CD8-positive, alpha-beta memory T cell (primary cell): ENCODE results near the gene SLC30A1. TPM values are rescaled to one million over a fixed set of nuclear protein-coding genes. Genes with fewer than 3 reads are reported as not detected.

Experiments
- CTCF ChIA-PET: fragments of 350-600 bp; sonication (Branson Sonifier 250); formaldehyde crosslinking; loops from one replicate; lab custom pipeline; 2021; ENCODE audit warnings: antibody characterized with exemption; lab: Charles Lee
- POLR2A ChIA-PET: fragments of 350-600 bp; sonication (Branson Sonifier 250); formaldehyde crosslinking; loops from one replicate; lab custom pipeline; 2021; ENCODE audit warnings: antibody characterized with exemption; lab: Charles Lee
- DNase-seq, 5 donors: peaks; one replicate each; pipeline versions ENCODE4 v3.0.0 to v3.0.0-alpha.2; 2020 to 2022; ENCODE audit warnings: mixed read lengths in 1 of 5
- H3K27ac ChIP-seq: one replicate; pipeline ENCODE4 v1.7.0; 2013; ENCODE audit warnings: low read depth, mild to moderate bottlenecking, low read length, moderate library complexity
- H3K27me3 ChIP-seq: 2 replicates; pipeline ENCODE4 v1.7.0; 2013; ENCODE audit warnings: low read length, mild to moderate bottlenecking; ENCODE audit not compliant: insufficient read depth, poor library complexity, severe bottlenecking
- H3K36me3 ChIP-seq: 2 replicates; pipeline ENCODE4 v1.7.0; 2013; ENCODE audit warnings: mild to moderate bottlenecking, low read length, moderate library complexity; ENCODE audit not compliant: insufficient read depth
- H3K4me1 ChIP-seq: 2 replicates; pipeline ENCODE4 v1.7.0; 2013; ENCODE audit warnings: mild to moderate bottlenecking, low read length, moderate library complexity; ENCODE audit not compliant: insufficient read depth
- H3K4me3 ChIP-seq: 2 replicates; pipeline ENCODE4 v1.7.0; 2013; ENCODE audit warnings: mild to moderate bottlenecking, low read length
- H3K9me3 ChIP-seq: 2 replicates; pipeline ENCODE4 v1.7.0; 2013; ENCODE audit warnings: mild to moderate bottlenecking, low read length
- H3K27ac Mint-ChIP-seq, 8 donors: one replicate each; pipeline ENCODE4 v1.8.0; 2020 to 2021; ENCODE audit warnings: mixed read lengths in 8 of 8, mild to moderate bottlenecking in 6 of 8, inconsistent platforms in 3 of 8, moderate library complexity in 3 of 8
- H3K27me3 Mint-ChIP-seq, 2 donors: one replicate each; pipeline ENCODE4 v1.8.0; 2020 to 2021; ENCODE audit warnings: mixed read lengths in 2 of 2, mild to moderate bottlenecking in 1 of 2, moderate library complexity in 1 of 2
- H3K36me3 Mint-ChIP-seq, 3 donors: one replicate each; pipeline ENCODE4 v1.8.0; 2020 to 2021; ENCODE audit warnings: mixed read lengths in 3 of 3, inconsistent platforms in 1 of 3, mild to moderate bottlenecking in 1 of 3
- H3K4me1 Mint-ChIP-seq, 3 donors: one replicate each; pipeline ENCODE4 v1.8.0; 2020 to 2021; ENCODE audit warnings: mixed read lengths in 3 of 3, inconsistent platforms in 1 of 3, mild to moderate bottlenecking in 1 of 3
- H3K4me3 Mint-ChIP-seq, 7 donors: one replicate each; pipeline ENCODE4 v1.8.0; 2020 to 2021; ENCODE audit warnings: mixed read lengths in 7 of 7, mild to moderate bottlenecking in 6 of 7, moderate library complexity in 4 of 7, inconsistent platforms in 2 of 7
- H3K9me3 Mint-ChIP-seq, 5 donors: one replicate each; pipeline ENCODE4 v1.8.0; 2020 to 2022; ENCODE audit warnings: mixed read lengths in 5 of 5, mild to moderate bottlenecking in 3 of 5, moderate library complexity in 2 of 5, inconsistent platforms in 1 of 5
- polyA plus RNA-seq: library from polyadenylated mRNA; unstranded; fragments of 300-500 nt; fragmentation: Illumina TruSeq; gene quantifications from one replicate; pipeline ENCODE4 v1.2.3, GENCODE V29; 2021
- total RNA-seq, 2 experiments: library from RNA; stranded (reverse); gene quantifications; one replicate each; pipeline ENCODE4 v1.2.3, GENCODE V29; 2021

The SLC30A1 gene
- total and polyA plus RNA-seq, 3 experiments from 2014 or later, result 3.4 to 17.1 (median 16.5) TPM

DNA sequence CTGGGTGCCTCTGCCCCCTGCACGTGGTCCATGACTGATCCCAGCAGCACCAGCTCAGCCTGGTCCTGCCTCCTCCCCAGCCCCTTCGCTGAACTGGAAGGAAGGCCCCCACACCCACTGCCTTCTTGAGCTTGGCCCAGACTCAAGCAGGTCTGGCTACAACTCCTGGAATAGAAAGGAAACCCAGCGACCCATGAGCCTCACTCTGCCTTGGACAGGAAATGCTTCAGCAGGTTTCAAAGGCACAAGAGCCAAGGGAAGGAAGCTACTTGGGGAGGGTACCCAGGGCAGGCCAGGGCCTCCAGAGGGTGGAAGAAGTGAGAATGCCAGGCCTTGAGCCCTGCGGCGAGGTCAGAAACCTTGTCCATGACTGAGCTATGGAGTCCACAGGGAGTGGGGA is 51.1 kb downstream of the SLC30A1 start:
- H3K27ac Mint-ChIP-seq, result no peak overlapping the region
- Histone ChIP-seq H3K27me3 (no peaks in the 10 kb centered on the region), H3K27ac (no peak overlapping the region), H3K36me3 (no peaks in the 10 kb centered on the region), H3K4me1 (no peaks in the 10 kb centered on the region), H3K9me3 (no peaks in the 10 kb centered on the region), H3K4me3 (no peak overlapping the region)
- no peaks in the 10 kb centered on the region for H3K9me3 Mint-ChIP-seq
- H3K36me3 Mint-ChIP-seq, result peaks cover 0 to 7% (median 0%) of the 10 kb centered on the region in 3 donors
- DNase-seq, result no peak
- H3K4me3 Mint-ChIP-seq, result peak overlapping the region in 1 of 7 donors; percentile 1
- POLR2A ChIA-PET, result no interaction called here
- CTCF ChIA-PET, result no interaction called here
- H3K27me3 Mint-ChIP-seq, result peaks cover 10 to 13% of the 10 kb centered on the region in 2 donors
- H3K4me1 Mint-ChIP-seq, result no peaks in the 10 kb centered on the region

- H3K27me3 Mint-ChIP-seq, result peaks cover 10 to 13% of the 10 kb centered on the region in 2 donors
- DNase-seq, result no peak
Observed at GRCh38 chr1:211527006-211527405, 52.0 kb downstream of the SLC30A1 start.

DNA sequence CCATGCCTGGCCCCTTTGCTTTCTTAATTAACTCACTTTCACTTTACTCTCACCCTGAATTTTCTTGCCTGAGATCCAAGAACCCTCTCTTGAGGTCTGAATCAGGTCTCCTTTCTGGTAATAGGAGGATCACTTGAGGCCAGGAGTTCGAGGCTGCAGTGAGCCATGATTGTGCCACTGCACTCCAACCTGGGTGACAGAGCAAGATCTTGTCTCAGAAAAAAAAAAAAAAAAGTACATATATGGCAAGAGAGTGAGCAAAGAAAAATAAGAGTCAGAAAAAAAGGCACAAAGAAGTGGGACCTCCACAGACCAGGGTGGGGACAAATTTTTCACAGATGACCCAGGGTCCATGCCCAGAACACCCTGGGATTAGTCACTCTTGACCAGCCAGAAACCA is 52.9 kb downstream of the SLC30A1 start:
- Histone ChIP-seq H3K4me1 (no peaks in the 10 kb centered on the region), H3K36me3 (no peaks in the 10 kb centered on the region), H3K4me3 (no peak overlapping the region), H3K27me3 (no peaks in the 10 kb centered on the region), H3K9me3 (no peaks in the 10 kb centered on the region), H3K27ac (no peak overlapping the region)
- Mint-ChIP-seq H3K9me3 (no peaks in the 10 kb centered on the region), H3K27ac (no peak overlapping the region), H3K4me3 (no peak overlapping the region), H3K36me3 (peaks cover 0 to 7% (median 0%) of the 10 kb centered on the region in 3 donors), H3K4me1 (no peaks in the 10 kb centered on the region), H3K27me3 (peaks cover 5 to 18% of the 10 kb centered on the region in 2 donors)
- ChIA-PET POLR2A (no interaction called here), CTCF (interaction anchor here (0.6 kb wide), 1 partner anchor 140 kb away, joined by 3 read pairs; no protein-coding TSS in a partner anchor)
- no peak for DNase-seq

More at GRCh38 chr1:211527006-211527405, 52.0 kb downstream of the SLC30A1 start:
- Mint-ChIP-seq H3K9me3 (no peaks in the 10 kb centered on the region), H3K36me3 (peaks cover 0 to 7% (median 0%) of the 10 kb centered on the region in 3 donors), H3K4me3 (no peak overlapping the region), H3K4me1 (no peaks in the 10 kb centered on the region), H3K27ac (no peak overlapping the region)
- Histone ChIP-seq H3K9me3 (no peaks in the 10 kb centered on the region), H3K36me3 (no peaks in the 10 kb centered on the region), H3K4me3 (no peak overlapping the region), H3K4me1 (no peaks in the 10 kb centered on the region), H3K27me3 (no peaks in the 10 kb centered on the region), H3K27ac (no peak overlapping the region)
- CTCF ChIA-PET, result no interaction called here
- POLR2A ChIA-PET, result no interaction called here

GRCh38 chr1:211525101-211525676 is 53.8 kb downstream of the SLC30A1 start:
- CTCF ChIA-PET, result no interaction called here

GRCh38 chr1:211524521-211524920 is 54.4 kb downstream of the SLC30A1 start:
- Mint-ChIP-seq H3K4me1 (no peaks in the 10 kb centered on the region), H3K9me3 (peaks cover 0 to 1% (median 0%) of the 10 kb centered on the region in 5 donors), H3K27ac (no peak overlapping the region), H3K27me3 (peaks cover 2 to 14% of the 10 kb centered on the region in 2 donors), H3K36me3 (peaks cover 0 to 7% (median 0%) of the 10 kb centered on the region in 3 donors), H3K4me3 (no peak overlapping the region)
- H3K27me3 ChIP-seq, result no peaks in the 10 kb centered on the region
- no peaks in the 10 kb centered on the region for H3K9me3 ChIP-seq
- no peak for DNase-seq
- H3K4me1 ChIP-seq, result no peaks in the 10 kb centered on the region
- no peak overlapping the region for H3K27ac ChIP-seq
- POLR2A ChIA-PET, result no interaction called here
- CTCF ChIA-PET, result interaction anchor here (0.7 to 1.8 kb wide), 2 partner anchors 11 to 13 kb away, joined by 3 to 7 read pairs; no protein-coding TSS in a partner anchor
- no peak overlapping the region for H3K4me3 ChIP-seq
- no peaks in the 10 kb centered on the region for H3K36me3 ChIP-seq

More at GRCh38 chr1:211525101-211525676, 53.8 kb downstream of the SLC30A1 start:
- Mint-ChIP-seq H3K4me3 (no peak overlapping the region), H3K27me3 (peaks cover 5 to 18% of the 10 kb centered on the region in 2 donors), H3K36me3 (peaks cover 0 to 7% (median 0%) of the 10 kb centered on the region in 3 donors), H3K4me1 (no peaks in the 10 kb centered on the region), H3K27ac (peak overlapping the region in 1 of 8 donors; percentile 39), H3K9me3 (no peaks in the 10 kb centered on the region)
- Histone ChIP-seq H3K4me3 (no peak overlapping the region), H3K27ac (no peak overlapping the region), H3K9me3 (no peaks in the 10 kb centered on the region), H3K36me3 (no peaks in the 10 kb centered on the region), H3K27me3 (no peaks in the 10 kb centered on the region), H3K4me1 (no peaks in the 10 kb centered on the region)
- DNase-seq, result no peak
- POLR2A ChIA-PET, result no interaction called here

DNA sequence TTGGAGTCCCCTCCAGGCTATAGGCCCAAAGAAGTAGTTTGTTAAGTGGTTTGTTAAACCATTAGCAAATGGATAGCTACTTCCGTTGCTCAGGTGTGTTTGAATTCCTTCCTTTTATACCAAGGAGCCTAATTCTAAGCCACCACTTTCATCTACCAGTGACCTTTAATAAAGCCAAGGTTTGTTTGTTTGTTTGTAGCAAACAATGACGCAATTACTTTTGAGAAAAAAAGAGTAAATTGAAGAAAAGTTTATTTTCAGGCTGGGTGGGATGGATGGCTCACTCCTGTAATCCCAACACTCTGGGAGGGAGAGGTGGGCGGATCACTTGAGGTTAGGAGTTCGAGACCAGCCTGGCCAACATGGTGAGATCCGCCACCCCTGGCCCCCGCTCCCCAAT is 56.2 kb downstream of the SLC30A1 start:
- Histone ChIP-seq H3K9me3 (no peaks in the 10 kb centered on the region), H3K27me3 (no peaks in the 10 kb centered on the region), H3K27ac (no peak overlapping the region), H3K36me3 (no peaks in the 10 kb centered on the region), H3K4me3 (no peak overlapping the region), H3K4me1 (no peaks in the 10 kb centered on the region)
- no peaks in the 10 kb centered on the region for H3K4me1 Mint-ChIP-seq
- peaks cover 0 to 7% (median 0%) of the 10 kb centered on the region in 3 donors for H3K36me3 Mint-ChIP-seq
- no peak overlapping the region for H3K27ac Mint-ChIP-seq
- DNase-seq, result no peak
- H3K27me3 Mint-ChIP-seq, result peaks cover 2 to 12% of the 10 kb centered on the region in 2 donors
- no peak overlapping the region for H3K4me3 Mint-ChIP-seq
- peaks cover 0 to 1% (median 0%) of the 10 kb centered on the region in 5 donors for H3K9me3 Mint-ChIP-seq
- POLR2A ChIA-PET, result no interaction called here
- CTCF ChIA-PET, result interaction anchor here (1.8 kb wide), 1 partner anchor 9 kb away, joined by 7 read pairs; no protein-coding TSS in a partner anchor

Other genes with a start within 250 kb of the SLC30A1 start
- not detected for gene RD3, start 87.0 kb downstream of the SLC30A1 start, total RNA-seq
- not detected for gene RD3, start 87.0 kb downstream of the SLC30A1 start, polyA plus RNA-seq
- 10 to 100 TPM; 14.1 to 14.8 TPM for gene NEK2, start 96.5 kb upstream of the SLC30A1 start, total RNA-seq
- 0.51 TPM for gene NEK2, start 96.5 kb upstream of the SLC30A1 start, polyA plus RNA-seq